Inflammatory macrophage (primary cell): ENCODE measurements around the gene LRRC45.

Experiments
- DNase-seq, 2 donors: peaks; one replicate each; pipeline ENCODE4 v3.0.0-alpha.2; 2020 to 2022

The LRRC45 gene

DNA sequence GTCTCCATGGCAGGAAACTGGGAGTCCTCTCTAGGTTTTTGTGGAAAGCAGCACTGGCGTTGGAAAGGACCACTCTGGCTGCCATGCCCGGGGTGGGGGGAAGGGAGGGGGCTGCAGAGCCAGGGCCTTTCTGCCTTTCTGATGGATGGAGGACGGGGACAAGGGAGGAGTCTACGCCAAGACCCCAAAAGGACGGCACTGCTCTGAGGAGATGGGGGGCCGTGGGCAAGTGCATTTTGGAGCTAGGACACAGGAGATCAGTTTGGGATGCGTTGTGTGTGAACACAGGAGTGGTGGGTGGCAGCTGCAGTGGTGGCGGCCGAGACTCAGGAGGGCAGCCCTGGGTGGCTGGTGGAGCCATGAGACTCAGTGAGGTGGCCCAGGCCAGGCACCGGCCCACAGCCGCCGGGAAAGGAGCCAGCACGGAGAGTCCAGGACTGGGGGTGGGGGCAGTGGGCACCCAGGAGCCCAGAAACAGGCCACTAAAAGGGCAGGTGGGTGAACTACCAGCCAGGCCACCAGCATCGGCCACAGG, 2.5 kb upstream of the LRRC45 start:
- DNase-seq, result no peak

DNA sequence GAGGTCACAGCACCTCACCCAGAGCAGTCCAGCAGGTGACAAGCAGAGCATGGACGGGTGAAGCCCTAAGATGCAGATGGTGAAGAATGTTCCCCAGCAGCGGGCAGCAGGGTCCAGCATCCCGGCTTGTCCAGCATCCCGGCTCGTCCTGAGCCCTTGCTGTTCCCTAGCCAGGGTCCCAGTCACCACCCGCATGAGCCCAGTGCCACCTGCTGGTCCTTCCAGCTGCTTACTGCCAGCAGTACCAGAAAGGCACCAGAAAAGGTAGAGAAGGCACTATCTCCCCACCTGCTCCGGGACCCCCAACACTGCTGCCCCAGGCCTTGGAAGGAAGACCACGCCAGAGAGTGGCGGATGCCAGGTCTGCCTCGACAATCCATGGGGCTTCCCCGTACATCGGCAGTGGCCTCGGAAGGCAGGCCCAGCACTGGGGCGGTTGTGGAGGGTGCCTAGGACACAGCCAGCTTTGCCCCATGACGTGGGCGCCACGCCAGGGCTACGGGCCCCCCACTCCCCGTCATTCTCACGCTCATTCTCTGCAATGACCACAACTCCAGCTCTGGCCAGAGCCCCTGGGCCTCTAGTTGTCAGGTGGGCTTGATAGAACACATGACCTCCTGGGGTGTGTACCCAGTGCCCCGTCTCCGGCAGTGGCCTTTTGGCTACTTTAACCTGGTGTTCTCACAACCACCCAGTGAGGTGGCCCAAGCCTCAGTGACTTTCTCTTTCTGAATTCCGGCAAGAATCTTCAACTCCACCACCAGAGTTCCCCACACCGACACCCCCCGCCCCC, 1.8 kb upstream of the LRRC45 start:
- DNase-seq, result peak; percentile 62 to 71

DNA sequence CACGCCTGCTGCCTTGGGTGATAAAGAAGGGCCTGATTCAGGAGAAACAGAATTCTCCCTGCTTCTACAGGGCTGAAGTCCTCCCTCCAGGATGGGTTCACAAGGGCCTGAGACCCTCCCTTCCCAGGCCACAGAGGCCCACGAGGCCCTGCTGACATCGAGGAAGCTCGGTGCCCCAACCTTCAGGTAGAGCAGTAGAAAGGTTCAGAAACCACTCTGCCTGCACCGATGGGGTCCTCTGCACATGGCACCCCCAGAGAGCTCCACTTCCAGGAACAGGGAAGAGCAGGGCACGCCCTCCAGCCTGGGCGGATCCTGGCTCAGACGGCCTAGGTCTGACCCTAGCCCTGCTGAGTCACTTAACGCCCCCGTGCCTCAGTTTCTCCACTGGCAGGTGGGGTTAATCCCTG, 1.2 kb upstream of the LRRC45 start:
- DNase-seq, result no peak

DNA sequence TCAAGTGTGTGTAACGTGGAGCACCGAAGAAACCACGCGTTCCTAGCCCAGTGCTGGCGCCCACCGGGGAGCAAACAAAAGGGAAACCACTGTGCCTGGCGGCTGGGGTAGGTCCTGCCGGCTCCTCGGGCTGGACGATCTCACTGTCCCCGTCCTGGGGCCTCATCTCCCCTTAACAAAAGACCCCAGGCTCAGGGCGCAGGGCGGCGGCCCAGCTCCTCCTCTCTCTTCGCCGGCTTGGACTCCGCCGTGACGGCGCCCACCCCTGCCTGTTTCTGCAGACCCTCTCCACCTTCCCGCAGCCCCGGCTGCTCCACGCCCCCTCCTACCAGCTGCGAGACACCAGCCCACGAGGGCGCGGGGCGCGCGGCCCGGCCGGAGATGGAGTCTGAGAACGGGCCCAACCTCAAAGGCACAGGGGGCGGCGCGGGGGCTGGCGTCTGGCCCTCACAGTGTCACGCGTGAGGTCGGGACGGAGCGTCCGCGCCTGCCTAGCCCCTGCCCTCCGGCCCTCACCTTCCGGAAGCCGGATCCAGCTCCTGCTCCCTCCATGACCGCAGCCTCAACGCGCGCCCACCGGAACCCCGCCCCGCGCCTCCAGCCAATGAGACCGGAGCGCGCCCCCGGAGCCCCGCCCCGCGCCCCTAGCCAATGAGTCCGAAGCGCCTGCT, 660 bp upstream of the LRRC45 start, which contains the start of gene CENPX:
Gene CENPX (minus strand): TSS at position 569 of the 671 bp plus-strand sequence. CDS start 17 bp downstream, at position 552.
- no peak for DNase-seq

DNA sequence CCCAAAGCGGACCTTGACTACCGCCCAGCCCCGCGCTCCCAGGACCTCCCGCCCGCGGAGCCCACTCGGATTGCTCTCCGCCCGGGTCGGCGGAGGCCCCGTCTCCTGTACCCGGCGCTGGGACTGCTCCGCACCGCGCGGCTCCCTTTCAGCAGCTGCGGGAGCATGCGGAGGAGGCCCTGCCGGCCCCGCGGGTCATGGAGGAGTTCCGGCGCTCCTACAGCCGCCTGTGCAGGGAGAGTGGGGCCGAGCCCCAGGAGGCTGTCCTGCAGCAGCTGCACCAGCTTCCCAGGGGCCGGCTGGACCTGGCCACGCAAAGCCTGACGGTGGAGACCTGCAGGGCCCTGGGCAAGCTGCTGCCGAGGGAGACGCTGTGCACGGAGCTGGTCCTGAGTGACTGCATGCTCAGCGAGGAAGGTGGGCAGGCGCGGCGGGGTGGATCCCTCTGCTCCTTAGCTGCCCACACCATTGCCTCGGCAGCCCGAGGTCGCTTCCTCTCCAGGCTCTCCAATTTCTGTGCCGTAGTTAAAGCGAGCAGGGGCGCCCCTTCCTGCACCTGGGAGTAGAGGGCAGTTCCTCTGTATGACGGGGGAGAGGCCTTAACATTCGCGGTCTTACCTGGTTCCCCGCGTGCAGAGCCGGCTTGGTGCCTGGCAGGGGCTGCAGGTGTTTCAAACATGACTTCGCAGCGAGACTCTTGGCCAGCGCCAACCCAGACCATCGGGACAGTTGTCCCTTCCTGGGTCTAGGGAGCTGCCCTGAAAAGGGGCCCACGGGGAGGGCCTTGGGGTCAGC, 539 bp downstream of the LRRC45 start:
- DNase-seq, result peak; percentile 21 to 70

DNA sequence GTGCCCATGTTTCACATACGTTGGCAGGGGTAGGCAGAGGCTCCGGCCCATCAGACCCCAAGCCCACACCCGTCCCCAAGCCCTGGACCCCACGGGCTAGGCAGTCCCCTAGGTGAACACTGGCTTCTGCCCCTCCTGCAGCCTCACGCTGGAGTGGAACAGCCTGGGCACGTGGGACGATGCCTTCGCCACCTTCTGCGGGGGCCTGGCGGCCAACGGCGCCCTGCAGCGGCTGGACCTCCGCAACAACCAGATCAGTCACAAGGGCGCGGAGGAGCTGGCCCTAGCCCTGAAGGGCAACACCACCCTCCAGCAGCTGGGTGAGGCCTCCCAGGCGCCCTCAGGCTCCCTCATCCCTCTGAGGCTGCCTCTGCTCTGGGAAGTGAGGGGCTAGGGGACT, 1.8 kb downstream of the LRRC45 start:
- no peak for DNase-seq

DNA sequence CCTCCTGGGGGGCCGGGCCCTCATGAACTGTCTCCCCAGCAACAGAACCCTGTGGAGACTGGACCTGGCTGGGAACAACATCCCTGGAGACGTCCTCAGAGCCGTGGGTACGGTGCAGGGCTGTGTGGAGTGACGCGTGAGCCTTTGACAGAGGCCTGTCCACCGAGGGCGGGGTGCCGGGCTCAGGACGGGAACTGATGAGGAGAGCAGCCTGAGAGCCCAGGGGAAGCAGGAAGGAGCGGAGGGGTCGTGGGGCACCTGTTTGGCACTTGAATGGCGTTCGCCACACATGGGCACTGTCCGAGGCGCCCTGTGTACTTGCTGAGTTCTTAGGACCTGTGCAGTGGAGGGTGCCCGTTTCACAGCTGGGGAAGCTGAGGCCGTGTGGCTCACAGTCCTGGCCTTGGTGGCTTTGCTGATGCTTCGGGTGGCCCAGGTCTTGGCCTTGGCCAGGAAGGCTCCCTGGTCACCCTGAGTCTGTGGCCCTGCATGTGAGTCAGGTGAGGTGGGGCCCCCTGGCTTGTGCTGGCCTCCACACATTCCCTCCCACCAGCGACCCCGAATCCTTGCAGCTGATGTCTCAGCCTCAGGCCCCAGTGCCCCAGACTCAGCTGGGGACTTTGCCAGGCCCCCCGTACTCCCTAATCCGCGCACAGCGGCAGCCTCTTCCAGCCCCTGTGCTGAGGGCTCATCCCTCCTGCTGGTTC, 2.4 kb downstream of the LRRC45 start:
- DNase-seq, result no peak

DNA sequence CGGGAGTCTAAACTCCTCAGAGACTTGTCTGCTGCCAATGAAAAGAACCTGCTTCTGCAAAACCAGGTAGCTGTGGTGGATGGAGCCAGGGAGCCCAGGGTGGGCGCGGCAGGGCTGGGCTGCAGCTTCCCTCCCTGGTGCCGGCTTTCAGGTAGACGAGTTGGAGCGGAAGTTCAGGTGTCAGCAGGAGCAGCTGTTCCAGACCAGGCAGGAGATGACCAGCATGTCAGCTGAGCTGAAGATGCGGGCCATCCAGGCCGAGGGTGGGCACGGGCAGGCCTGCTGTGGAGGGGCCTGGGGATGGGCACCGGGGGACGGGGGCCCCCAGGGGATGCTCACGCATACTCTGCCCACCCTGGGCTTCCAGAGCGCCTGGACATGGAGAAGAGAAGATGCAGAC, 5.1 kb downstream of the LRRC45 start:
- DNase-seq, result no peak

DNA sequence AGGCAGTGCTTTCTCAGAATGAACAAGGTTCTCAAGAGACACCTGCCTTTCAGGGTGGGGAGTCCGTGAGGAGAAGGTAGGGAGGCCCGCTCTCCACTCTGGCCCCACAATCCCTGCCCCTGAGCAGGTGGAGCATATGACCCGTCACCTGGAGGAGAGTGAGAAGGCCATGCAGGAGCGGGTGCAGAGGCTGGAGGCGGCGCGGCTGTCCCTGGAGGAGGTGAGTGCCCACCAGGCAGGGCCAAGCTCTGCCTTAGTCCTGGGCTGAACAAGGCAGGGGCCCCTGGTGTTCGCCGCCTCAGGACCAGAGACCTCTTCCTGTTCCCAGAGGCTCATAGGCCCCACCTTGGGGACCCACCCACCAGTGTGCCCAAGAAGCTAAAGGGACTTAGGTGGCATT, 5.9 kb downstream of the LRRC45 start:
- DNase-seq, result no peak

DNA sequence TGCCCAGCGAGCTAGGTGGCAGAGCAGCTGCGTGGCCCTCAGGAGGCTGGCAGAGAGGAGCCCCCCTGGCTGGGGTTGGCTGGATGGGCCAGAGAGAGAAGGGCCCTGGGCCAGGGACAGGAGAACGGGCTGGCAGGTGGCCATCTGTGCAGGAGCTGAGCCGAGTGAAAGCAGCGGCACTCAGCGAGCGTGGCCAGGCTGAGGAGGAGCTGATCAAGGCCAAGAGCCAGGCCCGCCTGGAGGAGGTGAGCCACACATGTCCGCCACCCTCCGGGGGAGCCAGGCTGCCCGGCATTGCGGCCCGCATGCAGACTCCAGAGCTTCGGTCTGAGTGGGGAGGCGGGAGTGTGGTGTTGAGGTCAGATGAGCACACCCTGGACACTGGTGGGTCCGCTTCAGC, 6.3 kb downstream of the LRRC45 start:
- no peak for DNase-seq

DNA sequence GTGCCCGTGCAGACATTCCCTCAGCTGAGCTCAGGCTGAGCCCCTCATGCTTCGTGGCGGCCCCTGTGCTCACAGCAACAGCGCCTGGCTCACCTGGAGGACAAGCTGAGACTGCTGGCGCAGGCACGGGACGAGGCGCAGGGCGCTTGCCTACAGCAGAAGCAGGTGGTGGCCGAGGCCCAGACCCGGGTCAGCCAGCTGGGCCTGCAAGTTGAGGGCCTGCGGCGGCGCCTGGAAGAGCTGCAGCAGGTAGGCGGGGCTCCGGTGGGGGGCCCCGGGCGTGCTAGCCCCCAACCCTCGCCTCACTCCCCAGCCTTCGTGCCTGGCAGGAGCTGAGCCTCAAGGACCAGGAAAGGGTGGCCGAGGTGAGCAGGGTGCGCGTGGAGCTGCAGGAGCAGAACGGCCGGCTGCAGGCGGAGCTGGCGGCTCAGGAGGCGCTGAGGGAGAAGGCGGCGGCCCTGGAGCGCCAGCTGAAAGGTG, 6.9 kb downstream of the LRRC45 start:
- DNase-seq, result no peak

DNA sequence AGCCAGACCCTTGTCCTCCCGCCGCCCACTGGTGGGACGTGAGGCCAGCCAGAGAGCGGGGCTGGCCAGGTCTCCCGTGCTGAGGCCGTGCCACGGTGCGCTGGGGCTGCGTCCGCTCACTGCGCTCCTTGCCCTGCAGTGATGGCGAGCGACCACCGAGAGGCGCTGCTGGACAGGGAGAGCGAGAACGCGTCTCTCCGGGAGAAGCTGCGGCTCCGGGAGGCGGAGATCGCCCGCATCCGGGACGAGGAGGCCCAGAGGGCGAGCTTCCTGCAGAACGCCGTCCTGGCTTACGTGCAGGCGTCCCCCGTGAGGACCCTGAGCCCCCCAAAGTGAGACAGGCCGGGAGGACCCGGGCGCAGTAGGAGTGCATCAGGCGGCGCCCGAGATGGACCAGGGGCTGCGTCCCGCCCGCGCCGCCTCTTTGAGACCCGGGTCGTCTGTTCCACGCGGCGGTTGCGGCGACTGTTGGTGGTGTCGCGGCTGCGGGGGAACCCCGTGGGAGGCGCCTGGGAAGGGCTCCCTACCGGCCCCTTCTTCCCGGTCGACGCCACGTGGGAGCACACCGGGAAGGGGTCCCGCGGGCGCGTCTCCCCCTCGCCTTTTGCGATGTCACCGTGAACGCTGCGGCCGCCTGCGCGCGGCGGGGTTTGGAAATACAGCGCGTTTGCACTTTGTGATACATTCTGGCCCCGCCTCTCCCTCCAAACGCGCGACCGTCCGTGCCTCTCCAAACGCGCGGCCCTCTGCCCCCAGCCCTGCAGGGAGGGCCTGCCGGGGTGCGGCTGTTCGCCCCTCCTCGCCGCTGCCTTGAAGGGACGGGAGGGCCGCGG, 7.6 kb downstream of the LRRC45 start:
- DNase-seq, result peak; percentile 76 to 87

DNA sequence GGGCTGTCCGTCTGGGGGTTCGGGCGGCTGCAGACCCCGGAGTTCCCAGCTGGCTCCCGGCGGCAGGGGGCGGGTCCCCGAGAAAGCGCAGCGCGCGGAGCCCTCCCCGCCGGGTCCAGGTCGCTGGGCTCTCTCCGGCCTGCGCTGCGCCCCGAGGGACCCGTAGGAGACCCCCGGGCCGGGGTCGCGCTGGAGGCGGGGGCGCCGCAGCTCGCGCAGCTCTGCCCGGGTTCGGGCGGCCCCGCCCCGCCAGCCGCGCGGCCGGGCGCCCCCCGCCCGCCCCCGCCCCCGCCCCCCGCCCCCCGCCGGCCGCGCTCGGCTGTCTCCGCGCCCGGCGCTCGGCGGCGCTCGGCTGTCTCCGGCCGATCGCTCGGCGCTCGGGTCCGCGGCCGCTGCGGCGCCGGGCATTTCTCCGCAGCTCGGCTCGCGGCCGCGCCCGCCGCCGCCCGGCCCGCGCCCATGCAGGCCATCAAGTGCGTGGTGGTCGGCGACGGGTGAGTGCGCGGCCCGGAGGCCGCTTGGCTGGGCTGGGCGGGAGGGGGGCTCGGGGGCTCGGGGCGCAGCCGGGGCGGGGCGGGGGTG, 8.3 kb downstream of the LRRC45 start, which contains the start of gene RAC3:
Gene RAC3 (plus strand): TSS at position 376 of the 582 bp plus-strand sequence. CDS start 84 bp downstream, at position 460.
- DNase-seq, result peak in 1 of 2 donors; percentile 25

DNA sequence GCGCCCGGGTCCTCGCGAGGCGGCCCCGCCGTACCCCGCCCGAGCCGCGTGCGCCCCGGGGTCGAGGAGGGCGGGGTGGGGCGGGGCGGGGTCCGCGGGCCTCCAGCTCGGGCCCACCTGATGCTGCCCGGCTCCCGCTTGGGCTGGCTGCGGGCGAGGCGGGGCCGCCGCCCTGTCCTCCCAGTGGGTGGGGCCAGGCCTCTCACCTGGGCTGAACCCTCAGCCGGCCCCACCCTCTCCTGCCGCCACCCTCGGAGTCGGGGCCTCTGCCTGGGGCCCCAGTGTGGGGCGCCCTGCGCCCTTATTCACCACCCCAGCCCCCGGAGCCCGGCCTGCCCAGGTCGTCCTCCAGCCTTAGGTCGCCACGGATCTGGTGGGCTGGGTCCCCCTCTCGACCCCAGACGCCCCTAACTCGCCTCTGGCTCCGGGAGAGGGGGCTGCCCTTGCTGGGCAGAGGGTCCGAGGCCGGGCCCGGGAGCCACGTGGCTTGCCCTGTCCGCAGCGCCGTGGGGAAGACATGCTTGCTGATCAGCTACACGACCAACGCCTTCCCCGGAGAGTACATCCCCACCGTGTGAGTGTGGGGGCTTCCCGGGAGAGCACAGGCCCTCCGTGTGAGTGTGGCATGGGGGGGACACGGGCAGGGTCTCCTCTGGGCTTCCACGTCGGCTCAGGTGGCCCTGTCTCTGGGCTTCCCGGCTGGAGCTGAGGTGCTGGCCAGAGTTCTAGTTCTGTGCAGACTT, 9.0 kb downstream of the LRRC45 start:
- no peak for DNase-seq

DNA sequence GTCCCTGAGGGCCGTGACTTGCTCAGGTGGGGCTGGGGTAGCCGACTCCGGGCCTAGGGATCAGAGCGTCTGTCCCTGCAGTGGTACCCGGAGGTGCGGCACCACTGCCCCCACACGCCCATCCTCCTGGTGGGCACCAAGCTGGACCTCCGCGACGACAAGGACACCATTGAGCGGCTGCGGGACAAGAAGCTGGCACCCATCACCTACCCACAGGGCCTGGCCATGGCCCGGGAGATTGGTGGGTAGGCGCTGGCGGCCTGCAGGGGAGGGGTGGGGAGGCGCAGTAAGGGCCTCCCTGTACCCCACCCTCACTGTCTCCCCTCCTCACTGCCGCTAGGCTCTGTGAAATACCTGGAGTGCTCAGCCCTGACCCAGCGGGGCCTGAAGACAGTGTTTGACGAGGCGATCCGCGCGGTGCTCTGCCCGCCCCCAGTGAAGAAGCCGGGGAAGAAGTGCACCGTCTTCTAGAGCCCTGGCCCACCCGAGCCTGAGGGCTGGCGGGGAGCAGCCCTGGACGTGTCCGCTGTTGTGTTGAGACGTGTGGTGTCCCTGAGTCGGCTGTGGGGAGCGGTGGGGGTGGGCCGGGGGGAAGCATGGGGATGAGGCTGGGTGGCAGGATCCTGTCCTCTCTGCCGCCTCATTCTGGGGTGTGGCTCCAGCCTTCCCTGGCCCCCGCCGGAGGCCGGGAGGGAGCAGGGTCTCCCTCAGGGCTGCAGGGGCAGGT, 10.4 kb downstream of the LRRC45 start:
- DNase-seq, result no peak

DNA sequence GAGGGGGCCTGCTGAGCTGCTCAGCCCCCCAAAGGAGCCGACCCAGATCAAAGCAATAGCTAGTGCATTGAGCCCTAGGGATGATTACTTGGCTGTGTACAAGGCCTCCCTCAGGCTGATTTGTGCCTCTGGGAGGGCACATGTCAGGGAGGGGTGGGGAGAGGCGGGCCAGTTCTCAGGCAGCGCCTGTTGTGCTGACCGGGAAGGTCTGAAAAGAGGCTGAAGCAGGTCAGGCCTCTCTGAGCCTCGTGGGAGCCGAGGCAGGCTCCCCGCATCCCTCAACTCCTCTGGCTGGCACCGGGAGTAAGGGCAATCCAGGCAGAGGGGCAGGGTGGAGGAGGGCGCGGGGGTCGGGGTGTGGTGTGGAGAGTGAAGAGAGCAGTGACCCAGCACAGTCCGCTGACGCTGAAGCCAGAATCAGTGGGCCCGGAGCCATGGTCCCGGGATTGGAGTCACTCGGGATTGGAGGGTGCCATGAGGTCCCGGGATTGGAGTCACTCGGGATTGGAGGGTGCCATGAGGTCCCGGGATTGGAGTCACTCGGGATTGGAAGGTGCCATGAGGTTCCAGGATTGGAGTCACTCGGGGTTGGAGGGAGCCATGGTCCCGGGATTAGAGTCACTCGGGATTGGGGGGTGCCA, 11.4 kb downstream of the LRRC45 start:
- DNase-seq, result no peak

DNA sequence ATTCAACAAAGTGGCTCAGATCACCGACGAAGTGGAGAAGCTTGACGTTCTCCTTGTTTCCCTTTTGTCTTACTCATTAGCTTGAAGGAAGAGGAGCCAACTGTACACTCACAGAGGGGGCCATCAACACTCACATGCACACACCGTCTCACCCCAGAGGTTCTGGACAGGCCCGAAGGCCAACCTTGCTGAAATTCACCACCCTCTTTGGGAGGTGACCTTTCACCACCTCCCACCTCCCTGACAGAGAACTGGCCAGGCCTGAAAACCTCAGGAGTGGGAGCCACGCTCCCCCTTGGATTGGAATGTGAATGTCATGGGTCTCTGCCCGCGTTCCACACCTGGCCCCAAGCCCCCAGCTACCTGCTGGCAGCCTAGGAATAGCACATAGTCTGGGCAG, 12.4 kb downstream of the LRRC45 start:
- DNase-seq, result no peak

DNA sequence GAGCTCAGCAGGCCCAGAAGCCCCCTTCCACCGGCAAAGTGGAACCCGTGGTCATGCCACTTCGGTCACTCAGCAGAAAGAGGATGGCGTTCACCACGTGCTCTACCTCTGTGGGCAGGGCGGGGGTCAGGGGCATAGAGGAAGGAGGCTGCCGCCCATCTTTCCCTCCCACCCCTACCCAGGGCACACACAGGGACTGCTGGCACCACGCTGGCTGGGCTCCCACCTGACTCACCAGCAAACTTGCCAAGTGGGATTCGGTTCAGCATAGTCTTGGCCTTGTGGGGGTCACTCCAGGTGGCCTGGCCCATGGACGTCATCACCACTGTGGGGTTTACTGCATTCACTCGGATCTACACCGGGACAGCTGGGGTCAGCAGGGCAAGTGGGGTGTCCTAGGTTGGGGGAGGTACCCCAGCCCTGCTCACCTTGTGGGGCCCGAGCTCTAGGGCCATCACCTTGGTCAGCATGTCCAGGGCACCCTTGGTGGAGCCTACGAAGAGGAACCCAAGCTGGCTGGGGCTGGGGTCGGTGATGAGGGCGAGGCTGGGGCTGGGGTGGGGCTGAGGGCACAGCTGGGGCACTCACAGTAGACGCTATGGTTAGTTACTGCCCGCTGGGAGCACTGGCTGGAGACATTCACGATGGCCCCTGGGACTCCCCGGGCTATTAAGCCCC, 13.0 kb downstream of the LRRC45 start:
- DNase-seq, result no peak
